Activated CD8-positive, alpha-beta memory T cell treated with anti-CD3 and anti-CD28 coated beads for 1 hour (primary cell): ENCODE results near the gene GLIS2.
"Not testable (repeated sequence)": the region's sequence is repeated elsewhere in the genome, so short reads cannot be mapped to it uniquely, and the experiment has no call there.

Source experiments
- DNase-seq, 2 donors: peaks; one replicate each; pipeline ENCODE4 v3.0.0-alpha.2; 2020; ENCODE audit warnings: low read depth in 1 of 2; ENCODE audit errors: extremely low read depth in 1 of 2

GLIS2 gene

DNA sequence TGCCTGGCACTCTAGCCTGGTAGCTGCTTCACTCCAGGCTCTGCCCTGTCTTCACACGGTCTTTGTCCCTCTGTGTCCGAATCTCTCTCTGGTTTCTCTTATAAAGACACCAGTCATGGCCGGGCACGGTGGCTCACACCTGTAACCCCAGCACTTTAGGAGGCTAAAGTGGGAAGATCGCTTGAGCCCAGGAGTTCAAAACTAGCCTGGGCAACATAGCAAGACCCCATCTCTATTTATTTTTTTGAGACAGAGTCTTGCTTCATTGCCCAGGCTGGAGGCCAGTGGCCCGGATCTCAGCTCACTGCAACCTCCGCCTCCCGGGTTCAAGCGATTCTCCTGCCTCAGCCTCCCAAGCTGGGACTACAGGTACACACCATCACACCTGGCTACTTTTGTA is 17.8 kb downstream of the GLIS2 start:
- not testable (repeated sequence) for DNase-seq

- no peak for DNase-seq
Observed at GRCh38 chr16:4334724-4335495, 19.0 kb downstream of the GLIS2 start.

GRCh38 chr16:4336701-4337539 is 21.1 kb downstream of the GLIS2 start:
- no peak for DNase-seq

DNA sequence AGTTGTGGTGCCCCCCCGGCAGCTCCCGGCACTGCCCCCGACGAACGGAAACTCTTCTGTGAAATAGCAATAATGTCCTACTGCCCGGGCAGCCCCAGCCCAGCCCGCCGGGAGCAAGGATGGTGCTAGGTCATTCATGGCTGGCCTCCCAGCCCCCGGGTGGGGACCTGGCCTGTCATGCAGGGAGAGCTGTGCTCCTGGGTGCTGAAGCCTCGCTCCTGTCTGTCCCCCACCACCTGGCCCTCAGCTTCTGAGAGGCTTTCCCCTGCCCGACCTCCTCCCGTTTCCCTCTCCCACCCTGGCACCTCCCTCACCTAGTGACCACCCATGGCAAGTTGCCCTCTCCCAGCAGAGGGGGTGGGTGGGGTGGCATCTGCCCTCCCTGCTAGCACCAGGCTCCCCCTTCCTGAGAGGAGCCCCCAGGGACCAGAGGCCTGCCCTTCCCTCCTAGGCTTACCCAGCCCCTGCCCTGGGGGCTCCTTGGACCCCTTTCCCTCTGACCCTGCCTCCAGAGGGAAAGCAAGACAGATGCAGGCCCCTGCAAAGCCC is 21.7 kb downstream of the GLIS2 start:
- DNase-seq = no peak

GRCh38 chr16:4338125-4338582 is 22.3 kb downstream of the GLIS2 start:
- no peak for DNase-seq

- no peak for DNase-seq
Observed at GRCh38 chr16:4338712-4339299, 22.9 kb downstream of the GLIS2 start.

DNA sequence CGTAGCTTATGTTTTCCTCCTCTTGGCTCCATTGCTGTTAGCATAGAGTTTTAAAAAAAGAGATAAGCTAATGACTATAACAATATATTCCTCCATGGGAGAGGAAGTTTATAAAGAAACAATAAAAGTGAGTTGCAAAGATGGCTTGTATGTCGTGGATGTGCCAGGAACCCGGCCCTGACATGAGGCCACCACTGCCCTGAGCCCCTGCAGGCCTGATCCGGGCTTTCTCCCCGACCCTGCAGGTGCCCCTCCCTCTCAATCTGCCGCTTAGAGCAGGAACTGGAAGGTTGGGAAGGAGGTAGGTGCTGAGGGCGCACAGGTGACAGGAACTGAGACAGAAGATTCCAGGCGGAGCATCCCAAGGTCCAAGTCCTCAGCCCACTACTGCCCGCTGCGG is 23.6 kb downstream of the GLIS2 start:
- DNase-seq = no peak

DNA sequence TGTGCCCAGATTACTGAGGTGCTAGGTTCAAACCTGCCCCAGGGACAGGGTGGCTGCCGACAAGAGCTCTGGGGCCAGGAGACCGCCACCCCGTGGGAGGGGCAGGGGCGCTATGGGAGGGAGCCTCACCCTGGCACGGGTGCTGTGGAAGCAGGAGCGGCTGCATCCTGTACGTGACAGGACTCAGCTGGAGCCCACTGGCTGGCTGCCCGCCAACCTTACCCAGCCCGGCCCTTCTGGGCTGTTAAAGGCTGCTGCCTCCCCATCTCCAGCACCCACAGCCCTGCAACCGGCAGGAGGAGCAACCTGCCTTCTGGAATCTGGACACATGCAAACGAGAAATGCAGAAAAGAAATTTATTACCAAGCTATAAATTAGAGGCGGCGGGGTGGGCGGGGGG is 24.0 kb downstream of the GLIS2 start:
- no peak for DNase-seq

- no peak for DNase-seq
Observed at GRCh38 chr16:4340443-4340842, 24.6 kb downstream of the GLIS2 start.

GRCh38 chr16:4341250-4341649 is 25.4 kb downstream of the GLIS2 start:
- no peak for DNase-seq

DNA sequence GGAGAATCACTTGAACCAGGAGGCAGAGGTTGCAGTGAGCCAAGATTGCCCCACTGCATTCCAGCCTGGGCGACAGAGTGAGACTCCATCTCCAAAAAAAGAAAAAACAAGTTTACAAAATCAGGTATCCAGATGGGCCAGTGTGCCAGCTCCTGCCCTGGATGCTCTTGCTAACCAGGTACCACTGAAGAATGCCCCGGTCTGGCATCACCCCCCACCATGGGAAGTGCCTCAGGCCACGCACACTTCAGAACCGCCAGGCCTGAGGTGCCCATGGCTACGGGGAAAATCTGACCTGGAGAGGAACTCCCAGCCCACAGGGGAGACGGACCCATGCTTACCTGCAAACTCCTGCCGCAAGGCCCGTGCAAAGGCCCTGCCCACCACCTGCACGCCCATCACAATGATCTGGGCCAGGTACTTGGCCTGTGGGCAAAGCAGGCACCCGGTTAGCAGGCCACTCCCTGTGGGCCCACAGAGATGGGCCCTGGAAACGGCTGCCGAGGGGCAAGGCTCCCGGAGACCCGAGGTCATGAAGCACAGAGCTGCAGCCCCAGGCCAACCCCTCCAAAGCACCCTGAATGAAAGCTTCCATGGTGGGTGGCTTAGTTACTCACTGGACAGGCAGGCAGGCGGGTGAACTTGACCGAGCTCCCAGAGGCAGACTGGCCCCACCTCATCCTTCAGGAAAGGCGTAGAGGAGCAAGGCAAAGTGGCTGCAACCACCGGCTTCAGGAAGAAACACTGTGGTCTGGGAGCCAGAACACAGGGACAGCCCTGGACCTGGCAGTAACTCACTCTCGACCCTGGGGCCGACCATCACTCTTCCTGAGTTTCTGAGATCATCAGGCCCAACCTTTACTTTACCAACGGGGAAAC is 27.2 kb downstream of the GLIS2 start:
- no peak for DNase-seq

- not testable (repeated sequence) for DNase-seq
Observed at GRCh38 chr16:4344300-4344982, 28.6 kb downstream of the GLIS2 start.

DNA sequence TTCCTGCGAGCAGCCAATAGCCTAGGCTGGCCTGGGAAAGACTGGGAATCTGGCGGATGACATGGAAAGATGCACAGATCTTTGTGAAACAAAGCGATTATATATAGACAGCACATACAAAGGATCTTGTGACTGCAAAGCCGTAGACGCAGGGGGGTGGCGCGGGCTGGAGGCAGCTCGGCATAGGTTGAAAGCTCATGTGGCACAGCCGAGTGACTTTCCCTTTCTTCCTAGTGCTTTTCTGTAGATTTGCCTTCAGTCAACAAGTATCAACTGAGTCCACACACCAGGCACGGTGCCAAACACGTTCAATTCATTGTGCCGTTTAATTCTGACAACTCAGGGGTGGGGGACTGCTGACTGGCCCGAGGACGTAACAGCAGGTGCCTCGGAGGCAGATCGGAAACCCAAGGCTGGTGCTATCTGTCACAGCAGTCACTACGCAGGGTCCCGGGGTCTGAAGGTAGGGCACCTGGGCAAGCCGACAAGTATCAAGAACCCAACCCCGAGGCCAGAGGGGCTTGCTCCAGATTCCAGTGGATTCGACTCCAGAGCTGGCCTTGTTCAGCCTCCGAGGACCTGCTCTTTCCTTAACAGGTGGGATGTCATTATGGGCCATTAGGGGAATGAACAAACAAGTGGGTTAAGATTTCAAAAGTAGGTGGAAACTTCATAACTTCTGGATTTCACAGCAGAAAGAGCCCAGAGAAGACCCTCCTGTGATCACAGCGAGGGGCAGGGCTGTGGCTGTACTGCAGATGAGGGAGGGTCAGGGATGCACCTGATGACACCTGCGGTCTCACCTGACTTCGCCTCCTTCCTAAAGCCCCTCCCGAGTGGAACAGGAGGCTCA is 29.3 kb downstream of the GLIS2 start:
- DNase-seq = no peak

DNA sequence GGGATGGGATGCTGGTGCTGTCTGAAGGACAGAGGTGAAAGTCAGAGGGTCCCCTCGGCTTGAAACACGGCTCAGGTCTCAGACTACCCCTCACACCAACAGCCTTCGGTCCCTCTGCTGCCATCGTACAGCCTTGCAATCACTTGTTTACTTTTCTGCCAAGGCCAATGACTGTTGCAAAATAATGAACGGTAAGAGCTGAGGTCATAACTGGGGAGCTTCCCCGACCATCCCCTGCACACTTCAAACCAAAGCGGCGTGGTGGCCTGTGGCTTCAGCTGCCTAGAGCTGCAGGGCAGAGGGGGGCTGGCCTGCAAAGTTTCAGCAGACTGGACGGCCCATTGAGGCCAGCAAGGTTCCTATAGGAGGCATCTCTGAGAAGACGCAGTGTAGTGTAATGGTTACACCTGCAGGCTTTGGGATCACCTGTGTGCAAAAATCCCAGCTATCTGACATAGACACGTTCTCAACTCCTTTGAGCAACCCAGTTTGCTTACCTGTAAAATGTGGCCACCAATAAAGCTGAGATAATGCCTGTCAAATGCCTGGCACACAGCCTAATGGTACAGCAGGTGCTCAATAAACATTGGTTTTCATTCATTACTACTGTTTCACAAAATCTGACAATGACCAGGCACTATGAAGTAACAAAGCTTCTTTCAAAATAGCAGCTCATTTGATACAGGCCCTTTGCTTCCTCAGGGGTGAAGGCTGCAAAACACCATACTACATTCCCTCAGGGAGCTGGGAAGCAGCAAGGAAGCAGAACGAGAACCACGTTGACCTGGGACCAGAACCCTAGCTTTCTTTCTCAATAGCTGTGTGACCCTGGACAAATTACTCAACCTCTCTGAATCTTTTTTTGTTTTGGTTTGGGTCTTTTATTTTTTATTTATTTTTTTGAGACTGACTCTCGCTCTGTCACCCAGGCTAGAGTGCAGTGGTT is 30.2 kb downstream of the GLIS2 start:
- no peak for DNase-seq

DNA sequence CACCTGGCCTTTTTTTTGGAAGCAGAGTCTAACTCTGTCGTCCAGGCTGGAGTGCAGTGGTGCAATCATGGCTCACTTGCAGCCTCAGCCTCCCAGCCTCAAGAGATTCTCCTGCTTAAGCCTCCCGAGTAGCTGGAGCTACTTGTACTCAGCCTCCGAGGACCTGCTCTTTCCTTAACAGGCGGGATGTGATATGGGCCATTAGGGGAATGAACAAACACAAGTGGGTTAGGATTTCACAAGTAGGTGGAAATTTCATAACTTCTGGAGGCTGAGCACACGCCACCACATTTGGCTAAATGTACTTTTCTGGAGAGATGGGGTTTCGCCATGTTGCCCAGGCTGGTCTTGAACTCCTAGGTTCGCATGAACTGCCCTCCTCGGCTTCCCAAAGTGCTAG is 31.1 kb downstream of the GLIS2 start:
- DNase-seq = no peak

DNA sequence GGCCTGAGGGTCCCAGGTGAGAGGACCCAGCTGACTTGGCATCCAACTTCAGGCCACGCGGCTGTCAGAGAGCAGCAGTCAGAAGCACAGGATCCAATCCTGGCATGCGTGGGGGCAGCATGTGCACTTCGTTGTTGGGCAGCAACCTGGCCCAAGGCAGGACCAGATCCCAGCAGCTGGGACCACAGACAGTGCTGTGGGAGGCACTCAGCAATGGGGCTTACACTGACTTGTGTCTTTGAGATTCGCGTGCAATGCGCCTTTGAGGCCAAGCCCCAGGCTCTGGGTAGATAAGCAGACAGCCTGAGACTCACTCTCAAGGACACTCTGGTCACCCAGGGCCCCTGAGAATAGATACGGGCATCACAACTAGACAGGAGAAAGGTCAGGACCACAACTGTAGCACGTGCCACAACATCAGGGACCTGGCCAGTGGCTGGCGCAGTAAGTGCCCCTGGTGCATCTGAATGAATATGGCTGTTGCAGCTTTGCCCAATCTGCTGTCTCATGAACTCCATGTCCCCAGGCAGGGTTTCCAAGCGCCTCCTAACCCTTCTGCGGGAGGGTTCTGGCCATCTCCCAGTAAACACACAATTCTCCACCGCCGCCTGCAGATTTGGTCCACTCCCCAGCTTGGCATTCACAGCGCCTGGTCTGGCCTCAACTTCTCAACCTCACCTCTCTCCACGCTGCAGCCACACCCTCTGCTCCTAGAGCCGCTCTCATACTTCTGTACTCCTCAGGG is 32.1 kb downstream of the GLIS2 start:
- no peak for DNase-seq

- DNase-seq = no peak
Observed at GRCh38 chr16:4349332-4349731, 33.5 kb downstream of the GLIS2 start.
